Measurements from ENCODE around the gene EYA4. TPM values are rescaled to one million over a fixed set of nuclear protein-coding genes. Genes with fewer than 3 reads are reported as not detected.

The EYA4 gene
- polyA plus RNA-seq, 1 donor = 0.21 TPM

DNA sequence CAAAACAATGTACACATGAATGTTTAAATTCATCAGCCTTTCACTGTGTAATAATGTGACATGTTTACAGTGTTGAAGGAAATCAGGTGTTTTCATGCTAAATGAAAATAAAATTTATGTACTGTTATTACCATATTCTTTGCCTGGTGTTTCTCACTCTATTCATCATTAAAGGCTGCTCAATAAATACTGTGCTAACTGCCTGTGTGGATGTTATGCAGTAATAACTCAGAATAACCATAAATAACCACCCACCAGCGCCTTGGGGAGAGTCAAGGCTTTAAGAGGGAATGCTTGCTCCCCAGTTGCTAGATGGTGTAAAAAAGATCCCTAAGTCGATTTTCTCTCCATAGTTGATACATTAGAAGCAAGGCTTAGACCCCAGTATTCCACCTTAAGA lies 299.9 kb downstream of the EYA4 start:
- Histone ChIP-seq H3K27me3 (ENCODE audit: control insufficient read depth, insufficient read depth, low read length) (no peaks in the 10 kb centered on the region), H3K4me3 (ENCODE audit: low read length) (no peak overlapping the region), H3K9me3 (ENCODE audit: control insufficient read depth, low read depth, low read length) (no peaks in the 10 kb centered on the region), H3K36me3 (ENCODE audit: control insufficient read depth, insufficient read depth, low read length) (no peaks in the 10 kb centered on the region), H3K4me1 (ENCODE audit: control insufficient read depth, insufficient read depth, low read length) (no peaks in the 10 kb centered on the region), H3K27ac (ENCODE audit: low read length) (no peak overlapping the region)
- no CpG with 5 or more reads among the region's 2 CpGs for whole genome bisulfite sequencing (ENCODE audit: insufficient coverage, low lambda C conversion rate)
- DNase-seq = no peak

DNA sequence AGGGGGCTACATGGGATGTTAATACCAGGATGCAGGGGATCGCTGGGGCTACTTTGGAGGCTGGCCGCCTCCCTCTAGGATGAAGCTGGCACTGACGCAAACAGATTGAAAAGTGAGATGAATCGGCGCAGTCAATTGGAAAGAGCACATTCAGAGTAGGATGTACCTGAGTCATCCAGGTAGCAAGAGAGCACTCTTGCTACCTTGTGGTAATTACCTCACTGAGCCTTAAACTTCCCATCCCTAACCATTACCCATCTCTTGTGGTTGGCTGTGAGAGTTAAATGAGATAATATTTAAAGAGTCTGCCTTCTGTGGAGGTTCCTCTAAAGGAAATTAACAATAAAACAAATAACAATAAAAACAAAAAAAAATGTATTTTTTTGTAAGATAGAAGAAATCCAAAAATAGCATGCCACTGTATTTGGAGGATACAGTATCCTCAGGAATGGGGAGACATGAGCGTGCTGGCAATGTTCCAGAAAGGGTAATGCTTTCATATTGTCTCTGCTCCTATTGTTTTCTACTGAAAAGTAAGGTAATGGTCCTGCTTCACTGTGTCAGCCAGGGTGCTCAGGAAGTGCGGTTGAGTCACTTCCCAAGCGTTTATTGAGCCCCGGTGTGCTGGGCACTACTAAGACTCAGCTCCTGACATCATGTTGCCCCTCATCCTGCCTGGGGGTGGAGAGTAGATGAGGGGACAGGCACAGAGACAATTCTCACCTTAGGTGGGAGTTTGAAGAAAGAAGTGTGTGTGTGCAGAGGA lies 301.1 kb downstream of the EYA4 start:
- Histone ChIP-seq H3K27ac (ENCODE audit: low read length) (no peak overlapping the region), H3K36me3 (ENCODE audit: control insufficient read depth, insufficient read depth, low read length) (no peaks in the 10 kb centered on the region), H3K9me3 (ENCODE audit: control insufficient read depth, low read depth, low read length) (no peaks in the 10 kb centered on the region), H3K4me1 (ENCODE audit: control insufficient read depth, insufficient read depth, low read length) (no peaks in the 10 kb centered on the region), H3K27me3 (ENCODE audit: control insufficient read depth, insufficient read depth, low read length) (no peaks in the 10 kb centered on the region), H3K4me3 (ENCODE audit: low read length) (no peak overlapping the region)
- WGBS (ENCODE audit: insufficient coverage, low lambda C conversion rate) = no CpG with 5 or more reads among the region's 9 CpGs
- DNase-seq = no peak

DNA sequence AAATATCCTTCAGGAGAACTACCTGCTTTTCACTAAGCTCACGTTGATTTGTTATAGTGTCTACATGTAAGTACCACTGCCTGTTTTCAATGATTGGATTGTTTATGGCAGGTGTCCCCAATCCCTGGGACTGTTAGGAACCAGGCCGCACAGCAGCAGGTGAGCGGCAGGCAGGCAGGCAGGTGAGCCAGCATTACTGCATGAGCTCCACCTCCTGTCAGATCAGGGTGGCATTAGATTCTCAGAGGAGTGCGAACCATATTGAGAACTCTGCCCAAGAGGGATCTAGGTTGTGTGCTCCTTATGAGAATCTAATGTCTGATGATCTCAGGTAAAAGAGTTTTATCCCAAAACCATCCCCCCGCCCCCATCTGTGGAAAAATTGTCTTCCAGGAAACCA lies 303.3 kb downstream of the EYA4 start:
- H3K9me3 ChIP-seq (ENCODE audit: control insufficient read depth, low read depth, low read length) = no peaks in the 10 kb centered on the region
- H3K36me3 ChIP-seq (ENCODE audit: control insufficient read depth, insufficient read depth, low read length) = no peaks in the 10 kb centered on the region
- no peak overlapping the region for H3K27ac ChIP-seq (ENCODE audit: low read length)
- no peak overlapping the region for H3K4me3 ChIP-seq (ENCODE audit: low read length)
- WGBS (ENCODE audit: insufficient coverage, low lambda C conversion rate) = no CpG with 5 or more reads among the region's 5 CpGs
- DNase-seq = no peak
- H3K27me3 ChIP-seq (ENCODE audit: control insufficient read depth, insufficient read depth, low read length) = no peaks in the 10 kb centered on the region
- H3K4me1 ChIP-seq (ENCODE audit: control insufficient read depth, insufficient read depth, low read length) = no peaks in the 10 kb centered on the region

DNA sequence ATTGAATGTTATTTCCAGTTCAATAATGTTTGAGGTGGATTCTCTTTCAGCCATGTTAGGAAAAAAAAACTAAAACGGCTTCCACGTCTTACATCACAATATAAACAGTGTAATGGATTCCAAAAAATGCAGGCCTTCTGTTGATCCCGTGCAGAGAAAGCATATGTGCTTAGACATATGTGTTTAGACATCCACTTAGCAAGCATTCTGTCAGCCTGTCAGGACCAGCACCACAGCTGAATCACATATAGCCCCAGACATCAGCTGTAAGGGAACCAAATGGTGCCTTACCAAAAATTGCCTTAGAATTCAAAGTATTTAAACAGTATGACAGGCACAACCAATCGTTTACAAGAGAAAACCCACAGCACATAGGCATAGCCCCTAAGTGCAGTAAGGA lies 304.9 kb downstream of the EYA4 start:
- Histone ChIP-seq H3K36me3 (ENCODE audit: control insufficient read depth, insufficient read depth, low read length) (no peaks in the 10 kb centered on the region), H3K4me1 (ENCODE audit: control insufficient read depth, insufficient read depth, low read length) (no peaks in the 10 kb centered on the region), H3K9me3 (ENCODE audit: control insufficient read depth, low read depth, low read length) (no peaks in the 10 kb centered on the region), H3K4me3 (ENCODE audit: low read length) (no peak overlapping the region), H3K27me3 (ENCODE audit: control insufficient read depth, insufficient read depth, low read length) (no peaks in the 10 kb centered on the region), H3K27ac (ENCODE audit: low read length) (no peak overlapping the region)
- peak in 1 of 2 donors; percentile 5 for DNase-seq
- no CpG with 5 or more reads among the region's 4 CpGs for WGBS (ENCODE audit: insufficient coverage, low lambda C conversion rate)

DNA sequence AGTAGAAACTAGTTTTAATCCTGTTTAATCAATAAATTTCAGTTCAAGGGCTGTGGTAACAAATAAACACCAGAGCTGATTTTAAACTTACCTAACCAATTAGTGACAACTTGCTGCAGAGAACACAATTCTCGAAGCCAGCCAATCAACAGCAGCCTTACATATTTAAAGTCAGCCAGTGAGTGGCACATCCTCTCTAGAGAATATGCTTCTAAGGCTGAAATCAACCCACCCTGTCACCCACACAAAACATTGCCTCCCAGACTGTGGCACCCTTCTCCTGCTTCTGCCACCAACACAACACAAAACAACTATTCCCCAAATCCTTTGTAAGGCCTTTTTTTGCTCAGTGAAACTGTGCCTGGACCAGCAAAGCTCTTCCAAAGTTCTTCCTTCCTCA lies 306.0 kb downstream of the EYA4 start:
- DNase-seq = no peak
- Histone ChIP-seq H3K27me3 (ENCODE audit: control insufficient read depth, insufficient read depth, low read length) (no peaks in the 10 kb centered on the region), H3K9me3 (ENCODE audit: control insufficient read depth, low read depth, low read length) (no peaks in the 10 kb centered on the region), H3K36me3 (ENCODE audit: control insufficient read depth, insufficient read depth, low read length) (no peaks in the 10 kb centered on the region), H3K27ac (ENCODE audit: low read length) (no peak overlapping the region), H3K4me3 (ENCODE audit: low read length) (no peak overlapping the region), H3K4me1 (ENCODE audit: control insufficient read depth, insufficient read depth, low read length) (no peaks in the 10 kb centered on the region)
- no CpG with 5 or more reads among the region's 1 CpG for WGBS (ENCODE audit: insufficient coverage, low lambda C conversion rate)

DNA sequence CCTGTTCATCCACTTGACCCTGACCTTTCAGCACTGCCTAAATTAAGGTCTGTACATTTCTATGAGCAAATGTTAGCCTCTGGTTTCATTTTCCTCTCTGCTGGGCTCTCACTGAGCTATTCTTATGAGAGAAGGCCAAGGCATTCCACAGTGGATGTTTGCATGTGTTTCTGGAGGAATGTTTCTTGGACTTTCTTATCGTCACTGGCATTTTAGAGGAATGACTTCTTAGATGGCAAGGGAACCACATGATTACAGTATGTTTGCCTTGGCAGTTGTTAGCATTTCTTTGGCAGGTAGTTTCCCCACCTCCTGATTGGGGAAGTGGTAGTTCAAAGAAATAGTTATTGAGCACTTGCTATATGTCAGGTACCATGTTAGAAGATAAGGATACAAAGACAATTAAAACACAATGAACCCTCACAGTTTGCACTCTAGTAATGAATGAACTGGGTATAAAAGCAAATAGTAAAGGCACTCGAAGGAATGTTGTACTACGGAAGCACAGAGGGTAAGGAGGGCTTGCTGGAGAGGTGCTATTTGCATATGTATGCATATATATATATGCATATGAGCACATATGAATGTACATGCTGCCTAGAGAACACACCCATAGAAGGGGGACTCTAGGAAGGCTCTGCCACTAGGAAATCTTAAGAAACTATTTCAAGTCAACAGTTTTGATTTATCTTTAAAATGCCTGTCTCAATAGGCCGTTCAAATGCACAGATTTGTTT lies 307.4 kb downstream of the EYA4 start:
- DNase-seq = peak in 1 of 2 donors; percentile 12
- Histone ChIP-seq H3K27ac (ENCODE audit: low read length) (no peak overlapping the region), H3K4me1 (ENCODE audit: control insufficient read depth, insufficient read depth, low read length) (no peaks in the 10 kb centered on the region), H3K9me3 (ENCODE audit: control insufficient read depth, low read depth, low read length) (no peaks in the 10 kb centered on the region), H3K36me3 (ENCODE audit: control insufficient read depth, insufficient read depth, low read length) (no peaks in the 10 kb centered on the region), H3K4me3 (ENCODE audit: low read length) (no peak overlapping the region), H3K27me3 (ENCODE audit: control insufficient read depth, insufficient read depth, low read length) (no peaks in the 10 kb centered on the region)
- WGBS (ENCODE audit: insufficient coverage, low lambda C conversion rate) = no CpG with 5 or more reads among the region's 4 CpGs

DNA sequence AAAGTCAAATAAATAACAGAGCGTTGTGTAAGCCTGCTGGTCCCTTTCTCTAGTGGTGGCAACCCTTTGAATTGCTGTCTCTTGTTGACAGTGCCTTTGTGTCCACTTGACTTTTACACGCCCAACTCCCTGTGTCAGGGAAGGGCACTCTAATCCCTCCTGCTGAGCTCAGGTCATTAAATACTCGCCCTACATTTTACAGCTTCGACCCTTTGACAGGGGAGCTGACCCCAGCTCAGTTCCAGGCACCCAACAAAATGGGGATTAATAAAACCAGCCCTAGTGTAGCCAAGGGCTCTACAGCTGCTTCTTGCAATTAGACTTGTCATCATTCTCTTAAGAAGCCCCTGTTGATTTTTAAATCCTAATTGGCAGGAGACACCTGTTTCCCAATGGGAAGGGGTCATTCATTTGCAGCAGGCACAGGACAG lies 308.2 kb downstream of the EYA4 start:
- no peaks in the 10 kb centered on the region for H3K27me3 ChIP-seq (ENCODE audit: control insufficient read depth, insufficient read depth, low read length)
- no peaks in the 10 kb centered on the region for H3K9me3 ChIP-seq (ENCODE audit: control insufficient read depth, low read depth, low read length)
- H3K4me1 ChIP-seq (ENCODE audit: control insufficient read depth, insufficient read depth, low read length) = no peaks in the 10 kb centered on the region
- no peak overlapping the region for H3K4me3 ChIP-seq (ENCODE audit: low read length)
- no peak overlapping the region for H3K27ac ChIP-seq (ENCODE audit: low read length)
- no peaks in the 10 kb centered on the region for H3K36me3 ChIP-seq (ENCODE audit: control insufficient read depth, insufficient read depth, low read length)
- no CpG with 5 or more reads among the region's 4 CpGs for WGBS (ENCODE audit: insufficient coverage, low lambda C conversion rate)
- no peak for DNase-seq

DNA sequence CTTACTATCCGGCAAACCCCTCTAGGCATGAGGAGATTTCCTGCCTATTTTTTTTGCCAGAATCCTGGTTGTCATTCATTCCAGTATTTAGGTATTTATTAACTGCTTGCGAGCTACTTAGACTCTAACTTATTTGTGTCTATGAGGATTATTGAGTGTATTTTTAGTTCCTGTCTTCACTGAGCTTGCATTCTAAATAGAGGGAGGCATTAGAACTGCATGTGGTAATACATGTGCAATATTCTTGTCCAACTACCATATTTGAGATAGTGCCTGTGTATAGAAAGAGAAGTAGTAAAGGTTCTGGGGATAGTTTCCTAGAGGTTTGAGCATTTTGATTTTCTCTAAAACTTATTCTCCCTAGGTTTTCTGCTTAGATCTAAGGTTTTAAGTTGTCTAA lies 308.9 kb downstream of the EYA4 start:
- H3K4me1 ChIP-seq (ENCODE audit: control insufficient read depth, insufficient read depth, low read length) = no peaks in the 10 kb centered on the region
- H3K9me3 ChIP-seq (ENCODE audit: control insufficient read depth, low read depth, low read length) = no peaks in the 10 kb centered on the region
- H3K4me3 ChIP-seq (ENCODE audit: low read length) = no peak overlapping the region
- 67% methylated on average over 1 of the region's 2 CpGs for WGBS (ENCODE audit: insufficient coverage, low lambda C conversion rate)
- DNase-seq = no peak
- no peak overlapping the region for H3K27ac ChIP-seq (ENCODE audit: low read length)
- H3K27me3 ChIP-seq (ENCODE audit: control insufficient read depth, insufficient read depth, low read length) = no peaks in the 10 kb centered on the region
- no peaks in the 10 kb centered on the region for H3K36me3 ChIP-seq (ENCODE audit: control insufficient read depth, insufficient read depth, low read length)

DNA sequence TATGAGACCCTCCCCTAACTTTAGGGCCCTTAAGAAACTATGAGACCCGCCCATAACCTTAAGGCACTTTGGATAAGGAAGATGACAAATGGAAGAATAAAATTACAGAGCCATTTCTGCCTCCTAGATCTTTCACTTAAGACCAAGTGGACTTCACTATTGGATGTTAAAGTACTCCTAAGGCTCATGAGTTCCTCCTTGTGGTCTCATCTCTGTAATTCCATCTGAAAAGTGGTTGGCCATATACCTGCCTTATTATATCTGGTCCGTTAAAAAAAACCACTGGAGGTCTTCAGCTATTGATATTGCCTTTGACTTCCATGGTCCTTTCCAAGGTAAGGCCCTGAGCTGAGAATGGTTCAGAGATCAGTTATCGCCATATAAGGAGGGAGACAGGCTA lies 310.3 kb downstream of the EYA4 start:
- no peaks in the 10 kb centered on the region for H3K27me3 ChIP-seq (ENCODE audit: control insufficient read depth, insufficient read depth, low read length)
- H3K36me3 ChIP-seq (ENCODE audit: control insufficient read depth, insufficient read depth, low read length) = no peaks in the 10 kb centered on the region
- DNase-seq = no peak
- H3K27ac ChIP-seq (ENCODE audit: low read length) = no peak overlapping the region
- no peaks in the 10 kb centered on the region for H3K9me3 ChIP-seq (ENCODE audit: control insufficient read depth, low read depth, low read length)
- 83% methylated on average over 1 of the region's 3 CpGs for WGBS (ENCODE audit: insufficient coverage, low lambda C conversion rate)
- H3K4me3 ChIP-seq (ENCODE audit: low read length) = no peak overlapping the region
- no peaks in the 10 kb centered on the region for H3K4me1 ChIP-seq (ENCODE audit: control insufficient read depth, insufficient read depth, low read length)

DNA sequence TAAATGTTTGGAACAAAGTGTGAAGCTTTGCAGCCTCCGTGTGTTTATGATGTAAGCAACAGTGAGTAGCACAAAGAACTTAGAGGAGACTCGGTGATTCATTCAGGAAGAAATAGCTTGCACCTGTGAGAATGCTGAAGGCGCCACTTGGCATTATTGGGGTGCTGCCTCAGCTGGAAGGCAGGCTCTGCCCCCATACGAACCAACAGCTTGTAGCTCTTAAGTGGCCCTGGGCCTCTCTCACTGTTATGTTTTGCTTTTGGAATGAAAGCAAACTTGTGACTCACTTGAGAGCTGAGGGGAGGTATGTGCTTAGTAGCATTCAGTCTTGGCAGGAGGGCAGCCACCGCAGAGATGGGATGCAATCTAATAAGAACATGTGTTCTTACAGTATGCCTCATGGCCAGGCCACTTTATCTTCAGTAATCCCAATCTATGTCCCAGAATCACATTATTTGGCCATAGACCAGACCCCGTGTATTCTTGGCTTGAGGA lies 310.7 kb downstream of the EYA4 start:
- H3K27me3 ChIP-seq (ENCODE audit: control insufficient read depth, insufficient read depth, low read length) = no peaks in the 10 kb centered on the region
- H3K27ac ChIP-seq (ENCODE audit: low read length) = no peak overlapping the region
- peak in 1 of 2 donors; percentile 32 for DNase-seq
- 60% methylated on average over 1 of the region's 6 CpGs for WGBS (ENCODE audit: insufficient coverage, low lambda C conversion rate)
- no peaks in the 10 kb centered on the region for H3K9me3 ChIP-seq (ENCODE audit: control insufficient read depth, low read depth, low read length)
- no peaks in the 10 kb centered on the region for H3K36me3 ChIP-seq (ENCODE audit: control insufficient read depth, insufficient read depth, low read length)
- no peaks in the 10 kb centered on the region for H3K4me1 ChIP-seq (ENCODE audit: control insufficient read depth, insufficient read depth, low read length)
- no peak overlapping the region for H3K4me3 ChIP-seq (ENCODE audit: low read length)

All from large intestine (tissue), 3 donors.